SK-N-SH (cell line): ENCODE measurements around the gene LILRA6. TPM values are rescaled to one million over a fixed set of nuclear protein-coding genes. Genes with fewer than 3 reads are reported as not detected.

Experiments
- CTCF ChIA-PET: fragments of 300-600, 350-600 bp; formaldehyde crosslinking; extraction: SDS; loops from one replicate; lab custom pipeline; 2021; lab: Yijun Ruan, JAX
- POLR2A ChIA-PET: fragments of 350-600 bp; sonication (Branson Sonifier 250); formaldehyde crosslinking; extraction: SDS; loops from one replicate; lab custom pipeline; 2020; ENCODE audit warnings: antibody characterized with exemption, inconsistent platforms; lab: Yijun Ruan, JAX
- DNase-seq: peaks from one replicate; pipeline ENCODE4 v3.0.0; 2012
- H2AFZ ChIP-seq: fragments of 200-600 bp; sonication (generic); 2 replicates; pipeline ENCODE4 v1.8.1; 2016; ENCODE audit warnings: antibody characterized with exemption, mild to moderate bottlenecking, low read depth
- H3F3A ChIP-seq: fragments of 200-600 bp; sonication (generic); replicated peaks from 2 replicates; pipeline ENCODE3; 2016; ENCODE audit warnings: antibody characterized with exemption, mild to moderate bottlenecking; ENCODE audit not compliant: insufficient read depth
- H3K27ac ChIP-seq, 2 experiments: fragments of 200-500 bp in 1 of 2; fragments of 200-600 bp in 1 of 2; sonication (Bioruptor generic) in 1 of 2; sonication (generic), shearing (Covaris generic) in 1 of 2; 2 replicates each; pipeline versions ENCODE4 v1.5.1 to v1.6.1; 2014 to 2016; ENCODE audit warnings: low read depth in 2 of 2, inconsistent platforms in 1 of 2, low read length in 1 of 2, mild to moderate bottlenecking in 1 of 2, mixed read lengths in 1 of 2
- H3K27me3 ChIP-seq: fragments of 200-600 bp; sonication (generic), shearing (Covaris generic); 2 replicates; pipeline ENCODE4 v1.6.1; 2016; ENCODE audit warnings: mixed run types; ENCODE audit not compliant: insufficient read depth
- H3K36me3 ChIP-seq, 2 experiments: fragments of 200-500 bp in 1 of 2; fragments of 200-600 bp in 1 of 2; sonication (Bioruptor generic) in 1 of 2; sonication (generic) in 1 of 2; replicated peaks in 1 of 2; 2 replicates each; pipeline versions ENCODE3 to v1.5.1; 2014 to 2016; ENCODE audit warnings: low read length in 1 of 2, mild to moderate bottlenecking in 1 of 2; ENCODE audit not compliant: insufficient read depth in 2 of 2, control insufficient read depth in 1 of 2
- H3K4me1 ChIP-seq, 2 experiments: fragments of 200-500 bp in 1 of 2; fragments of 200-600 bp in 1 of 2; sonication (Bioruptor generic) in 1 of 2; sonication (generic), shearing (Covaris generic) in 1 of 2; 2 replicates each; pipeline versions ENCODE4 v1.5.1 to v1.6.1; 2014 to 2016; ENCODE audit warnings: low read depth in 1 of 2, low read length in 1 of 2, mixed run types in 1 of 2; ENCODE audit not compliant: insufficient read depth in 2 of 2, control insufficient read depth in 1 of 2
- H3K4me2 ChIP-seq: fragments of 200-600 bp; sonication (generic), shearing (Covaris generic); 2 replicates; pipeline ENCODE4 v1.6.1; 2017; ENCODE audit warnings: mixed run types
- H3K4me3 ChIP-seq, 2 experiments: fragments of 200-500 bp in 1 of 2; fragments of 200-600 bp in 1 of 2; sonication (Bioruptor generic) in 1 of 2; sonication (generic), shearing (Covaris generic) in 1 of 2; 2 replicates each; pipeline versions ENCODE4 v1.5.1 to v1.8.1; 2014 to 2016; ENCODE audit warnings: low read depth in 2 of 2, inconsistent platforms in 1 of 2, low read length in 1 of 2, mild to moderate bottlenecking in 1 of 2, mixed read lengths in 1 of 2, moderate library complexity in 1 of 2
- H3K79me2 ChIP-seq: fragments of 200-600 bp; sonication (generic); 2 replicates; pipeline ENCODE4 v1.8.1; 2017; ENCODE audit warnings: mild to moderate bottlenecking; ENCODE audit not compliant: insufficient read depth
- H3K9ac ChIP-seq: fragments of 200-600 bp; sonication (generic); 2 replicates; pipeline ENCODE4 v1.6.1; 2017; ENCODE audit warnings: mixed run types
- H3K9me2 ChIP-seq: fragments of 200-600 bp; sonication (generic); 2 replicates; pipeline ENCODE4 v1.6.1; 2017; ENCODE audit warnings: mixed run types
- H3K9me3 ChIP-seq: fragments of 200-600 bp; sonication (generic); 2 replicates; pipeline ENCODE4 v1.6.1; 2017; ENCODE audit warnings: mixed run types, mild to moderate bottlenecking, moderate library complexity
- H4K20me1 ChIP-seq: fragments of 200-600 bp; sonication (generic); 2 replicates; pipeline ENCODE4 v1.6.1; 2017; ENCODE audit warnings: mild to moderate bottlenecking, mixed run types; ENCODE audit not compliant: insufficient read depth
- CHD2 ChIP-seq: fragments of 150-350 bp; IDR thresholded peaks from 2 replicates; pipeline ENCODE4 v1.6.1; 2018; ENCODE audit warnings: low read length; ENCODE audit not compliant: partially characterized antibody
- EP300 ChIP-seq, 2 experiments: IDR thresholded peaks; 2 replicates each; pipeline versions ENCODE4 v1.4.0 to v1.6.1; 2012; ENCODE audit warnings: borderline replicate concordance in 1 of 2, low read depth in 1 of 2, low read length in 1 of 2
- FOSL2 ChIP-seq: IDR thresholded peaks from 2 replicates; pipeline ENCODE4 v1.4.0; 2012; ENCODE audit warnings: low read depth, mild to moderate bottlenecking, moderate library complexity, borderline replicate concordance
- FOXJ3 ChIP-seq: sonication (generic); formaldehyde crosslinking; IDR thresholded peaks from 2 replicates; pipeline ENCODE4 v1.5.1; 2020; ENCODE audit warnings: mild to moderate bottlenecking, missing genetic modification reagents
- FOXM1 ChIP-seq: IDR thresholded peaks from 2 replicates; pipeline ENCODE4 v1.4.0; 2012; ENCODE audit warnings: low read depth, mild to moderate bottlenecking
- GABPA ChIP-seq: IDR thresholded peaks from 2 replicates; pipeline ENCODE4 v1.4.0; 2012; ENCODE audit warnings: low read depth, mild to moderate bottlenecking
- GATA2 ChIP-seq: sonication (generic); formaldehyde crosslinking; IDR thresholded peaks from 2 replicates; pipeline ENCODE4 v1.5.0; 2020; ENCODE audit warnings: mild to moderate bottlenecking, missing genetic modification reagents
- MEF2A ChIP-seq: IDR thresholded peaks from 2 replicates; pipeline ENCODE4 v1.4.0; 2012; ENCODE audit warnings: low read depth, borderline replicate concordance
- REST ChIP-seq: IDR thresholded peaks from 2 replicates; pipeline ENCODE4 v1.6.1; 2012; ENCODE audit warnings: mild to moderate bottlenecking, low read depth, low read length, moderate library complexity
- RFX5 ChIP-seq: IDR thresholded peaks from 2 replicates; pipeline ENCODE4 v1.6.1; 2012; ENCODE audit warnings: mild to moderate bottlenecking, improper control_type of control experiment, low read length
- SIN3A ChIP-seq: IDR thresholded peaks from 2 replicates; pipeline ENCODE4 v1.6.1; 2012; ENCODE audit warnings: low read depth, mild to moderate bottlenecking, low read length, moderate library complexity, borderline replicate concordance
- SMC3 ChIP-seq: IDR thresholded peaks from 2 replicates; pipeline ENCODE4 v1.6.1; 2012; ENCODE audit warnings: low read depth, low read length, improper control_type of control experiment
- TAF1 ChIP-seq: IDR thresholded peaks from 2 replicates; pipeline ENCODE4 v1.6.1; 2012; ENCODE audit warnings: low read depth, mild to moderate bottlenecking, low read length, moderate library complexity, borderline replicate concordance
- TCF12 ChIP-seq: IDR thresholded peaks from 2 replicates; pipeline ENCODE4 v1.4.0; 2012
- WGBS: methylation state at CpG from one replicate; pipeline ENCODE4 v1.1.6; 2017; ENCODE audit warnings: low lambda C conversion rate; 5-methylcytosine and 5-hydroxymethylcytosine counted together
- polyA plus RNA-seq, 3 experiments: library from polyadenylated mRNA; depleted of rRNA; stranded (reverse); fragments of >200 nt; gene quantifications; 2 replicates each; pipeline ENCODE4 v1.2.3, GENCODE V29; 2012
- TF ChIP-seq, protein P1 (sequence below): fragments of 150-350 bp; IDR thresholded peaks from 2 replicates; pipeline ENCODE4 v1.6.1; 2016; ENCODE audit warnings: mild to moderate bottlenecking, low read depth, low read length
- TF ChIP-seq, protein P2 (sequence below): IDR thresholded peaks from 2 replicates; pipeline ENCODE4 v1.4.0; 2012; ENCODE audit warnings: low read depth, borderline replicate concordance
- TF ChIP-seq, protein P3 (sequence below): IDR thresholded peaks from 2 replicates; pipeline ENCODE4 v1.4.0; 2012; ENCODE audit warnings: low read depth

LILRA6 gene
- polyA plus RNA-seq, 1 of the 3 experiments (the other 2 are of a cell fraction): not detected

DNA sequence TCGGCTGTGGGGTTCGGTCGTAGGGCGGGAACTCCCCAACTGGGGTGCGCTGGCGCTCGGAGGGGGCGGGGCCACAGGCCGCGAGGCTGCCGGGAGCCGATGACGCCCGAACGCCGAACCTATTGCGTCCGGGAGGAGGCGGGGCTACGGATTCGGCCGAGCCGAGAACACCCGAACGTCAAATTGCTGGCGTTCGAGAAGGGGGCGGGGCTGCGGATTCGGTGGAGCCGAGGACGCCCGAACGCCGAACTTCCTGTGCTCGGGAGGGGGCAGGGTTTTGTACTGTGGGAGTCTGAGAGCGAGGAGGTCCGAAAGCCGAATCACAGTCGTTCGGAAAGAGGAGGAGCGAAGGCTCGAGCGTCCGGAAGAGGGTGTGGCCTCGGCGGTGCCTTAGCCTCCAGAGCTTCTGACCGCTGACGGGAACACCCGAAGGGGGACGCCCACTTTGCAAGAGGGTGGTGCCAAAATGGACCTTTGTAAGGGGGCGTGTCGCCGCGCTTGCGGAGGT lies 52.0 kb downstream of the LILRA6 start:
- peaks cover 21 to 27% of the 10 kb centered on the region in 2 experiments for H3K36me3 ChIP-seq
- H3K27ac ChIP-seq: peak overlapping the region; percentile 96 to 97
- H3K9ac ChIP-seq: peak overlapping the region; percentile 78
- H4K20me1 ChIP-seq: no peaks in the 10 kb centered on the region
- no peaks in the 10 kb centered on the region for H3K9me3 ChIP-seq
- peak overlapping the region; percentile 84 to 93 for H3K4me3 ChIP-seq
- H3K9me2 ChIP-seq: no peaks in the 10 kb centered on the region
- ChIA-PET POLR2A (interaction anchor here (4.1 kb wide), 1 partner anchor 10 kb away, joined by 50 read pairs; the partner anchor contains the start of gene RPS9), CTCF (interaction anchor here (1.5 kb wide), 1 partner anchor 20 kb away, joined by 6 read pairs; no protein-coding TSS in a partner anchor)
- peaks cover 7% of the 10 kb centered on the region for H3F3A ChIP-seq
- peak overlapping the region; percentile 96 for H2AFZ ChIP-seq
- no peaks in the 10 kb centered on the region for H3K27me3 ChIP-seq
- DNase-seq: peak; percentile 83
- peaks cover 0 to 15% of the 10 kb centered on the region in 2 experiments; a peak in 1 of 4 replicates for H3K4me1 ChIP-seq
- 3% methylated on average over 24 of the region's 56 CpGs for WGBS
- H3K4me2 ChIP-seq: peak overlapping the region; percentile 100
- peaks cover 71% of the 10 kb centered on the region for H3K79me2 ChIP-seq
- TF ChIP-seq MEF2A: no peak
- 0 out of 2 replicates have a peak, but pooled peaks have one; percentile 38 for TF ChIP-seq SIN3A
- peak; percentile 45 for TF ChIP-seq CHD2
- peak; percentile 7; the same call in 1 of the 2 replicates for TF ChIP-seq RFX5

DNA sequence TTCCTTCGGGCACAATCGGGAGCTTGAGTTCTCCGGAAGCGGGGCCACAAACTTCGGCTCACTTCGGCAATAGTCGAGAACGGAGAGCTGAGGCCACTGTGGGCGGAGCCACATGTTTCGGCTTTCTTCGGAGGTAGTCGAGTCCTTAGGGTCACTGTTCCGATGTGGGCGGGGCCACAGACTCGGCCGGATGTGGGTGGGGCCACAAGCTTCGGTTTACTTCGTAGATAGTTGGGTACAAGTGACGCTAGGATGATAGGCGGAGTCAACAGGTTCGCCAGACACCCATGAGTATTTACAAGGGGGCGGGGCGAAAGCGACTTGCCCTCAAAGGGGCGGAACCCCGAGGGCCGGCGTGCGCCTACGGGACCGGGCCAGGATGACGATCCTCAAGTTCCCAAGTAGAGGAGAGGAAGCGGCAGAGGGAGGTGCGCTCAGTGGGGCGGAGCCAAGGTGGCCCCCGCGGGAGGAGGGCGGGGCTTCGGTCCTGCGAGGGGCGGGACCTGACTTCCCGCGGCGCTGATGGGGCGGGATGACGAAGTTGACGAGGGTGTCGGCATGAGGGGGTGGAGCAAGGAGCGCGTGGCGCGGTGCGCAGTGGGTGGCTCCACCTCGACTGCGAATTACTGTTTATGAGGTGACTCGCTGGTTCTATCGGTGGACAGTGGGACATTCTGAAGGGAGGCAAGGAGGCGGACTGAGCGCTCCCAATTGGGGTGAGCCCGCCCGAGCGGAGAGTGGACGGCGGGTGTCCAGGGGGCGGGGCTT lies 52.7 kb downstream of the LILRA6 start:
- Histone ChIP-seq H3F3A (peaks cover 7% of the 10 kb centered on the region), H3K27me3 (no peaks in the 10 kb centered on the region), H3K9me2 (no peaks in the 10 kb centered on the region), H3K4me2 (peak overlapping the region; percentile 47; the same call in 1 of the 2 replicates), H4K20me1 (no peaks in the 10 kb centered on the region), H3K36me3 (peaks cover 21 to 24% of the 10 kb centered on the region in 2 experiments), H2AFZ (no peak overlapping the region), H3K9me3 (no peaks in the 10 kb centered on the region), H3K9ac (peak overlapping the region; percentile 78), H3K79me2 (peaks cover 74% of the 10 kb centered on the region), H3K4me1 (peaks cover 0 to 15% of the 10 kb centered on the region in 2 experiments; a peak in 1 of 4 replicates), H3K4me3 (peak overlapping the region; percentile 84 to 93), H3K27ac (peak overlapping the region; percentile 96 to 97)
- POLR2A ChIA-PET: interaction anchor here (0.5 to 4.1 kb wide), 7 partner anchors 11 to 428 kb away, joined by 3 to 50 read pairs (median 3); partner anchors contain the start of genes LENG1, MYADM and RPS9
- CTCF ChIA-PET: interaction anchor here (1.0 to 1.7 kb wide), 6 partner anchors 12 to 76 kb away, joined by 4 to 7 read pairs (median 6); partner anchors contain the start of gene TMC4
- WGBS: 0% methylated on average over 16 of the region's 65 CpGs
- peak; percentile 87 for DNase-seq
- TF ChIP-seq TAF1 (no peak), FOXM1 (no peak), REST (no peak), FOXJ3 (no peak), GATA2 (no peak), SIN3A (no peak; the same call in 1 of the 2 replicates), CHD2 (no peak), SMC3 (no peak), FOSL2 (no peak), EP300 (IDR thresholded peaks at IDR 0.05; ENCODE audit: borderline replicate concordance in 1 of 2, low read depth in 1 of 2, low read length in 1 of 2) (peak in 1 of 2 experiments; percentile 40; a peak in 1 of 4 replicates), RFX5 (peak; percentile 86), GABPA (no peak), TCF12 (no peak)
- TF ChIP-seq, protein P1, sequence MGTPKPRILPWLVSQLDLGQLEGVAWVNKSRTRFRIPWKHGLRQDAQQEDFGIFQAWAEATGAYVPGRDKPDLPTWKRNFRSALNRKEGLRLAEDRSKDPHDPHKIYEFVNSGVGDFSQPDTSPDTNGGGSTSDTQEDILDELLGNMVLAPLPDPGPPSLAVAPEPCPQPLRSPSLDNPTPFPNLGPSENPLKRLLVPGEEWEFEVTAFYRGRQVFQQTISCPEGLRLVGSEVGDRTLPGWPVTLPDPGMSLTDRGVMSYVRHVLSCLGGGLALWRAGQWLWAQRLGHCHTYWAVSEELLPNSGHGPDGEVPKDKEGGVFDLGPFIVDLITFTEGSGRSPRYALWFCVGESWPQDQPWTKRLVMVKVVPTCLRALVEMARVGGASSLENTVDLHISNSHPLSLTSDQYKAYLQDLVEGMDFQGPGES: no peak
- TF ChIP-seq, protein P2, sequence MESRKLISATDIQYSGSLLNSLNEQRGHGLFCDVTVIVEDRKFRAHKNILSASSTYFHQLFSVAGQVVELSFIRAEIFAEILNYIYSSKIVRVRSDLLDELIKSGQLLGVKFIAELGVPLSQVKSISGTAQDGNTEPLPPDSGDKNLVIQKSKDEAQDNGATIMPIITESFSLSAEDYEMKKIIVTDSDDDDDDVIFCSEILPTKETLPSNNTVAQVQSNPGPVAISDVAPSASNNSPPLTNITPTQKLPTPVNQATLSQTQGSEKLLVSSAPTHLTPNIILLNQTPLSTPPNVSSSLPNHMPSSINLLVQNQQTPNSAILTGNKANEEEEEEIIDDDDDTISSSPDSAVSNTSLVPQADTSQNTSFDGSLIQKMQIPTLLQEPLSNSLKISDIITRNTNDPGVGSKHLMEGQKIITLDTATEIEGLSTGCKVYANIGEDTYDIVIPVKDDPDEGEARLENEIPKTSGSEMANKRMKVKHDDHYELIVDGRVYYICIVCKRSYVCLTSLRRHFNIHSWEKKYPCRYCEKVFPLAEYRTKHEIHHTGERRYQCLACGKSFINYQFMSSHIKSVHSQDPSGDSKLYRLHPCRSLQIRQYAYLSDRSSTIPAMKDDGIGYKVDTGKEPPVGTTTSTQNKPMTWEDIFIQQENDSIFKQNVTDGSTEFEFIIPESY: no peak
- TF ChIP-seq, protein P3, sequence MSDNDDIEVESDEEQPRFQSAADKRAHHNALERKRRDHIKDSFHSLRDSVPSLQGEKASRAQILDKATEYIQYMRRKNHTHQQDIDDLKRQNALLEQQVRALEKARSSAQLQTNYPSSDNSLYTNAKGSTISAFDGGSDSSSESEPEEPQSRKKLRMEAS: peak; percentile 67; the same call in 1 of the 2 replicates
